ENCODE data around the gene LAS1L.
"Not testable (repeated sequence)": the region's sequence is repeated elsewhere in the genome, so short reads cannot be mapped to it uniquely, and the experiment has no call there.

LAS1L gene

DNA sequence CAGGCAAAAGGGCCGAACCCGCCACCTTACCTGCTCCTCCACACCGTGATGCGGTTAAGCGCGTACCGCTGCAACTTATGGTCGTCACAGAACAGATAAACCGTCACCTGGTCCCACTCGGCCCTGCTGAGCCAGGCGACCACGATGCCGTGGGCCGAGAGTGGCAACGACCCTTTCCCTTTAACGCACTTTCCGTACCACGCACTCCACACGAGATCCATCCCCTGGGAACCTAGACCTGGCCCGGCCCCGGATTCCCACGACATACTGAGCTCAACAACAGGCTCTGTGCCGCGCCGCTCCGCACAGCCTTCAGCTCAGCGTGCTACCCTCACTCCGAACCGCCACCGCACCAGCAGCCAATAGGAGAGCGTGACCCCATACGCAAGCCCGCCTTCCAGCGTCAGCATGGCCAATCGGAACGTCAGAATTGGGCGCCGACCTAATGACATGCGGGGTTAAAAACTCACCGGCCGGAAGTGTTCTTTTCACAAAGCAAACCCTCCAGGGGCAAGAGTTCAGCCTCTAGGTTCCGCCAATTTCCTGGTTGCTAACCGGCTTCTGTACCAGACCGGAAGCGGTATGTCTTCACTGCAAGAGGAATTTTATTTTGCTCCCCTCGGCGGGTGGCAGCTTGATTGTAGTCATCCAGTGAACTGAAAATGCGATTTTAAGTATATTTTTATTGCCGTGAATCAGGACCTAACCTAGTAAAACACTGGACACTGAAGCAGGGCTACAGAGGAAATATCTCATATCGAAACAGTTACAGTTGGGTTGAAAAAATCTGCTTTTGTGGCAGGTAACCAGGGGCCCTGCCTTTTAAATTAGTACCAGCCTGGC is at the start of gene LAS1L:
Gene LAS1L, minus strand, starts transcription at position 338 of the 843 bp plus-strand sequence. Its CDS starts 72 bp downstream, at position 266.
- peak; percentile 76 for DNase-seq (ENCODE audit: low read depth in 2 of 2)

DNA sequence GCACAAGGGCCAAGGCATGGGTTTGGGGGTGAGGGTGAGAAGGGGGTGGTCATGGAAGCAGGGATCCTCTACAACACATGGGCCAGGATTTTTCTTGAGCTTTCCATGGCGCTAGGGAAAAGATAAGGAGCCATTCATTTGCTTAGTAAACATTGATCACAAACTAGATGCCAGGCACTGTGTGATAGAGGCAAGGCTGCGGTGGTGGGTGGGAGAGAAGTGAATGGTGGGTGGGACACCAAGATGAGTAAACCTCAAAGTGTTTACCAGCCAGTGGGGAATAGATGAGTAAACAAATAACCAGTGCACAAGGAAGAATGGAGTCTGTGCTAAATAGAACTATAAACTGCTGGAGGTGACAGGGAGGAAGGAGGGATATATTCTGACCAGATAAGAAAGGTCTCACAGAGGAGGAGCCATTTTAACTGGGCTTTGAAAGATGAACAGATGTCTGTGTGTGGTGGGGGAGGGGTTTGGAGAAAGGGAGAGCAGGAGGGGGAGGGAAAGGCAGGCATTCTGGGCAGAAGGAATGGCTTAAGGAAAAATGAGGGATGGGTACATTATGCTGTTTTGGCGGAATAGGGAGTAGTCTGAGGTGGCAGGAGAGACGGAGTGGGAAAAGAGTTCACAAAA is 48.0 kb upstream of the LAS1L start:
- no peak for DNase-seq (ENCODE audit: low read depth in 2 of 2)

DNA sequence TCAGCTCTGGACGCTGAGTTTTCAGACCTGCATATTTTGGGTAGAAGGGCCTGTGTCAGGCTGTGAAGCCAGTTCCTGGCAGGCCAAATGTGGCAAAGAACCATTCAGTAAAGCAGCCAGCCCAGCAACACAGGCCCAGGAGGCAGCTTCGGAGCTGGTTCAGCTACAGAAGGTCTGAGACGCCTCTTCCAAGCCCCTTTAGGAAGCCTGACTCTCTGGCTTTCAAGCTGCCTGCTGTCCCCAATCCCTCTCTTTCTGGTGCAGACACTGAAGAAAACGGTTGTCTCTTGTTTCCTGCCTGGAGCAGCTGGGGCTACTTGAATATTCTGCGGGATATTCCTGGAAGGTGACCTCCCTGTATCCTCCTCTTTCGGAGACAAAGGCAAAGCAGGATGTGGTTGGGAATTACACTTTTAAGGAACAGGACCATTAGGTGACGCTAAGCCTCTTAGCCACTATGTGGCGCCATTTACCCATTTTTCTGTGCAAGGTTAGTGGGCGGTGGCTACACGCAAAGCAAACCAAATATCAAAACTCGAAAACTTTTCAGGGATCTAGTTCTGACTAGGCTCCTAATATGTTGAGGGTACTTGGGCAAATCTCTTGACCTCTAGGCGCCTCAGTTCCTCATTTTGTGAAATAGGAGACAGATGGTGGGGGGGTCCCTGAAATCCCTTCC is 47.2 kb upstream of the LAS1L start:
- peak; percentile 19 to 42 for DNase-seq (ENCODE audit: low read depth in 2 of 2)

DNA sequence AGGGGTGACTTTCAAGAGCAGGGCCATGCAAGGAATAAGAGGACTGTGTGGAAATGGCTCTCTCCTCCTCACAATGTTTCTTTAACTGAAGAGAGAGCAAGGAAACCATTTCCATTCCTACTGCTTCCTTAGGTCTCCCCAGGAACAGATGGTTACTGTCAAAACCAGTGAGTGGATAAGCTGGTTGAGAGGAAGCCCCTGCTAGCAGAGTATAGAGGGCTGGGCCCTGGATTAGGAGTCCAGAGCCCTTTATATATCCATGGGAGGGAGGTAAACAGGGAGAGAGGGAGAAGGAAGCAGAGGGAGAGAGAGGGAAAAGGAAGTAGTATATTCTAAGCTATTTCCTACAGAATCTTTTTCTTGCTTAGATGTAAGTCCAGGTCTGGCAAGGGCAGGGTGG is 43.8 kb upstream of the LAS1L start:
- no peak for DNase-seq (ENCODE audit: low read depth in 2 of 2)

DNA sequence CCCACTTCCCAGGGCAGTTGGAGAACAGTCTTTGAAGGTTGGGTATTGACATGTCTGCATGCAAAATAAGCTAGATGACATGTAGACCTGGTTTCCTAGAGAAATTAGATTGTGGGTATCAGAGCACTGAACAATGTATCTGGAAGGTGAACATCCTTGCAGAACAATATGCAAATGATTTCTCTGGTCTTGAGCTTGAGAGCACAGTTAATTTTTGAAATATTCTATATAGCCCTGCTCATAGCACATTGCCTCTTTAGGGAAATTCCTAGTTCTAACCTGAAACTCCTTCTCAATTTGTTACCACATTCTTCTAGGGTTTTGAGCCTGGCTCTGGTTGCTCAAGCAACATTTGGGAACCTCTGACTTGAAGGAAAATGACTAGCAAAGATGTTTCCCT is 41.6 kb upstream of the LAS1L start:
- no peak for DNase-seq (ENCODE audit: low read depth in 2 of 2)

DNA sequence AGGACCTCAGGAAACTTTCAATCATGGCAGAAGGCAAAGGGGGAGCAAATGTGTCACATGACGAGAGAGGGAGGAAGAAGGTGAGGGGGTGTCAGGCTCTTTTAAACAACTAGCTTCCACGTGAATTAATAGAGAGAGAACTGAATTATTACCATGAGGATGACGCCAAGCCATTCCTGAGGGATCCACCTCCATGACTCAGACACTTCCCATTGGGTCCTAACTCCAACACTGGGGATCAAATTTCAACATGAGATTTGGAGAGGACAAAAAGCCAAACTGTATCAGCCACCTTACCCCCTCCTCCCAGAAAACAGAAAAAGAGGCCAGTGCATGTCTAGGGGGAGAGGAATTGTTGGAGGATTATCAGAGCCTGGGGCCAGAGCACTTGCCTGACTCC is 40.4 kb upstream of the LAS1L start:
- no peak for DNase-seq (ENCODE audit: low read depth in 2 of 2)

DNA sequence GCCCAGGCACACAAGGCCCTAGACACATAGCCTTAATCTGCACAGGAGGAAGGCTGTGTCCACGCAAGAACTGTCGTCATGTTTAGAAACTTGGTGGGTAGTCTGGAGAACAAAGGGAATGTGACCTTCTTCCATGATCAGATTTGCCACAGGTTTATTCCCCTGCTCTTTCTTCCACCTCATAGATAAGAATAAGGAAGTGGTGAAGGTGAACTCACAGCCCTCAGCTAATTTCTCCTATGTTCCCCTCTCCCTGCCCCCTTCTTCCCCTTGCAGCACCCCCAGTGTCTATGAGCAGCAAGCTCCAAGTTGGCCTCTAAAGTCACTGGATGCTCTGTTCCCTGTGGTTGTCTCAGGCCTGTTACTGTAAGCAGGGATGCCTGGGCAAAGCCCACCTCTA is 39.8 kb upstream of the LAS1L start:
- no peak for DNase-seq (ENCODE audit: low read depth in 2 of 2)

DNA sequence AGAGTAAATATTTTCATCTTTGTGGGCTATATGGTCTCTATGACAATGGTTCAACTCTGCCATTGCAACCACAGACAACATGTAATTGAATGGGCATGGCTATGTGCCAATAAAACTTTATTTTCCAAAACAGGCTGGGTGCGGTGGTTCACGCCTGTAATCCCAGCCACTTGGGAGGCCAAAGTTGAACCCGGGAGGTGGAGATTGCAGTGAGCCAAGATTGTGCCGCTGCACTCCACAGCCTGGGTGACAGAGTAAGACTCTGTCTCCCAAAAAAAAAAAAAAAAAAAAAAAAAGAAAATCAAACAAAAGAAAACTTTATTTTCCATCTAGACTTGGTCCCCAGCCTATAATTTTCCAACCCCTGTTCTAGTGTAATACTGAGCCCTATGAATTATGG is 38.4 kb upstream of the LAS1L start:
- DNase-seq (ENCODE audit: low read depth in 2 of 2), result no peak

DNA sequence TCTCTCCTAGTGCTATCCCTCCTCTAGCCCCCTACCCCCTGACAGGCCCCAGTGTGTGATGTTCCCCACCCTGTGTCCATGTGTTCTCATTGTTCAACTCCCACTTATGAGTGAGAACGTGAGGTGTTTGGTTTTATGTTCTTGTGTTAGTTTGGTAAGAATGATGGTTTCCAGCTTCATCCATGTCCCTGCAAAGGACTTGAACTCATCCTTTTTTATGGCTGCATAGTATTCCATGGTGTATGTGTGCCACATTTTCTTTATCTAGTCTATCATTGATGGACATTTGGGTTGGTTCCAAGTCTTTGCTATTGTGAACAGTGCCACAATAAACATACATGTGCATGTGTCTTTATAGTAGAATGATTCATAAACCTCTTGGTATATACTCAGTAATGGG is 28.3 kb upstream of the LAS1L start:
- not testable (repeated sequence) for DNase-seq (ENCODE audit: low read depth in 2 of 2)

DNA sequence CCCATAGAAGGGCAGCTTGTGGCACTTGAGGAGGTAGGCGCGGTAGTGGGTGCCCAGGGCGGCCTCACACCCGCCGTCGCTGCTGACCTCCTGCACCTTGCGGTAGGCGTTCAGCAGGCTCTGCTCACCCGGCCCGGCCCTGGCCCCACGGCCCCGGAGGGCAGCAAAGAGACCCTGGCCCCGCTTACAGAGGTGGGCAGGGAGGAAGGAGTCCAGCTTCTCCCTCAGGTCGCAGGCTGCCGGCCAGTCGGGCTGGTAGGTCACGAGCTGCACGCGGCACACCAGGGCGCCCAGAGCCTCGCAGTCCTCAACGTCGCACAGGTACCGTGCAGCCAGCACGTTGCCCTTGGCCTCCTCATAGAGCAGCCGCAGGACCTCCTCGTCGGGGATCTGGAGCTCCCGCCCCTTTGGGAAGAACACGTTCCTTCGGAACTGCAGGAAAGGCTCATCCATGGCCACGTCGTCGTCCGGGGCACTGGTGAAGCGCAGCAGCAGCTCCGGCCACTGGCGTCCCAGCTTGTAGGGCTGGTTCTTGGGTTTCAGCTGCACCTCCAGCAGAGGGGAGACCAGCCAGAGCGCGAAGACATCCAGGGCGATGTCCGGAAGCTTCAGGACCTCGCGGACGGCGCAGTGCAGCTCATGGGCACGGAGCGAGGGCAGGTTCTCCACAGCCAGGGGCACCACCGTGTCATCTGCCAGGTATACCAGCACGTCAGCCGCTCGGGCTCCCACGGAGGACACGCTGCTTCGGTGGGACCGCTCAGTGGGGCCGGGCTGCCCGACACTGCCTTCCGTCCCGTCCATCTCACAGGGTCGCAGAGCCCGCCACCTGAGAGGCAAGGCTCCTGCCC is 17.1 kb upstream of the LAS1L start:
- DNase-seq (ENCODE audit: low read depth in 2 of 2), result no peak

DNA sequence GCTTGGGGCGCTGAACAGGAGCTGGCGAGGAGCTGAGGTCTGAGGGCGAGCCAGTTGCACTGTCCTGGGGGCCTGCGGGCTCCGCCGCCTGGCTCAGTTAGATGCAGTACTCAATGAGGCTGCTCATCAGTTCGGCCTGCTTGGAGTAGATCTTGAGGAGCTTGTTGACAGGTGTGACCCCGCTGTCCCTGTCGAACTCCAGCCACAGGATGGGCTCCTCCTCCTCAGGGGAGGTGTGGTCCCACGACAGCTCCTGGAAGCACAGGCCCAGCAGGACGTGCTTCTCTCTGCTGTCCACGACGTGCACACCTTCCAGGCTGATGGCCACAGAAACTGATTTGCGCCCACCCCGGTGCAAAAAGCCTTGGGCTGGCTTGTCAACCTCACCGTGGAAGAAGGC is 16.5 kb upstream of the LAS1L start:
- no peak for DNase-seq (ENCODE audit: low read depth in 2 of 2)

DNA sequence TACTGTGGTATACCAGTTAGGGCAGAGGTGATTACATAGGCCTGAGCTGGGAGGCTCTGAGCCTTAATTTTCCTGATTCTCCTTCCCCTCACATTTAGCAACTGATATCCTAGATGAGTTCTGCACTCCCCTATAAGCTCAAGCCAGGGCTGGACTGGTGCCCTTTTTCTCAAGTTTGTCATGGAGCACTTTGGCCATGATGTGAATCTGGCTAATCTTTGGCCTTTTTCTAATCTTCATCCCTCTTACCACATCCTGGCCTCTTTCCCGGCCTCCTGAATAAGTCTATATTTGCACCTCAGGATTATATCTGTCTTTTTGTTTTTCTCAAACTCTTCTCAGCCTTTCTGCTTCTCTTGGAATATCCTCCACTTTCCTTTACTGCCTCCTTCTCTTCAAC is 10.9 kb upstream of the LAS1L start:
- no peak for DNase-seq (ENCODE audit: low read depth in 2 of 2)

DNA sequence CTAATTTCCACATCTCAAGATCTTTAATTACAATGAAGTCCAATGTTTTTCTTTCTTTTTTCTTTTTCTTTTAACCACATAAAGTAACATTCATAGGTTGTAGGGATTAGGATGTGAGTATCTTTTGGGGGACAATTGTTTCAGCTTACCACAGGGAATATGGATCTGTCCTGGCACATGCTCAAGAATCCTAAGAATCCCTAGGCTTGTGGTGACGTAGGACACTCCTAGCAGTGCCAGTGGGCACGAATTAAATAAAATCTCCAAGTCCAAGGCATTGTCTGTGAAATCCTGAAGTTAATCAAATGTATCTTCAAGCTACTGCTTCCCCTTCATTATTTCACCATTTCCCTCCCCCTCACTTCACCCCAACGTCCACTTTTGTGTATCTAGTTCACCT is 2.6 kb upstream of the LAS1L start:
- DNase-seq (ENCODE audit: low read depth in 2 of 2), result no peak

DNA sequence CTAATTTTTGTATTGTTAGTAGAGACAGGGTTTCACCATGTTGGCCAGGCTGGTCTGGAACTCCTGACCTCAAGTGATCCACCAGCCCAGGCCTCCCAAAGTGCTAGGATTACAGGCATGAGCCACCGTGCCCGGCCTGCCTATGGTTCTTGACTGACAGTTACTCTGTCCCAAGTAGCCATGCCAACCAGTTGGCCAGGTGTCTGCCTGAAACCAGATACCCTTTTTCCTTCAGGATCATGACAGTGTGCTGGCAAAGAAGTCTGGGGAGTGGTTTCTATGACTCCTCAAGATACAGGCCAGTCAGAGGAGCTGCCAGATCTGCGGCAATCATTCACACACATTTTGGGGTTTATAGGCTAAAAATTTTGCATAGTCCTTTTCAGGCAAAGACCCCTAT is 1.7 kb upstream of the LAS1L start:
- no peak for DNase-seq (ENCODE audit: low read depth in 2 of 2)

DNA sequence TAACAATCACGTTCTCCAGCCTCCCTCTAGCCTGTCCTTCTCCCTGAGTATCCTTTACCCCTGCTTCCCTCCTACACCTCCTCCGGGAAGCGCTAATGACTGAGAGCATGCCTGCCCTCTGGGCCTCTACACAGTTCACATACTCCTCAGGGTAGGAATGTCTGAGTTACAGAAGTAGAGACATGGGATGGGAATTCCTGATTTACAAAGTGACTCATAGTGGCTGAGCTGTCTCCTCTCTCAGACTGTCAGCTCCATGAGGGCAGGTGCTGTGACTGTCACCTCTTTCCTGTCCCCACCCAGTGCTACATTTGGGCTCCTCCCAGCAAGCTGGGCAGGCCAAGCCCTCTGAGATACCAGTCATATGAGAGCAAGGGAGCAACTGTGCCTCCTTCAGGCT is 2.6 kb downstream of the LAS1L start:
- DNase-seq (ENCODE audit: low read depth in 2 of 2), result no peak

DNA sequence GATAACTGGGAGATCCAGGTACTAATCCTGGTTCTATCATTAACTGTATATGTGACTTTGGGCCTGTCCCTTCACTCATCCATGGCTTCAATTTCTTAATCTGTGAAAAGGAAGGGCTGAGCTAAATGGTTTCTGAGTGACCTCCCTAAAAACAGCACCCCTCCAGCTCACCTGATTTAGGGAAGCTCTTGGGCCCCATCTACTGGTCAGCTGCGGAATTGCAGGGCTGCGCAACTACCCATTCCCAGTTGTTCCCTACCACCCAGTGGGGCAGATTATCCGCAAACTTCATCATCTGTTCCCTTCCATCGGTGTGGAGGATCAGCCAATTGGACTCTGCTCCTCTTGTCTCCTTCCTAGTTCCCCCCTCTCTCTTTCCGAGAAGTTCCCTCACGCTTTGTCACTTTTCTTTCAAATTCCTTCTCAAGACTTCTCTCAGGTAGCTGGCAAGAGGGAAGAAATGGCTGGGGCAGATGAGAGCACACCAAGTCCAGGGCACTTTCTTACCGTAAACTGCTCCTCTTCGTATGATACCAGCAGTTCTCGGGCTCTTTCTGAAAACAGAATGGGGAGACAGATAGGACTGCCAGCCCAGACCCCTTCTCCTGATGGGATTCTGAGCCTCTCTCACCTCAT is 5.8 kb downstream of the LAS1L start:
- peak; percentile 31 to 57 for DNase-seq (ENCODE audit: low read depth in 2 of 2)

DNA sequence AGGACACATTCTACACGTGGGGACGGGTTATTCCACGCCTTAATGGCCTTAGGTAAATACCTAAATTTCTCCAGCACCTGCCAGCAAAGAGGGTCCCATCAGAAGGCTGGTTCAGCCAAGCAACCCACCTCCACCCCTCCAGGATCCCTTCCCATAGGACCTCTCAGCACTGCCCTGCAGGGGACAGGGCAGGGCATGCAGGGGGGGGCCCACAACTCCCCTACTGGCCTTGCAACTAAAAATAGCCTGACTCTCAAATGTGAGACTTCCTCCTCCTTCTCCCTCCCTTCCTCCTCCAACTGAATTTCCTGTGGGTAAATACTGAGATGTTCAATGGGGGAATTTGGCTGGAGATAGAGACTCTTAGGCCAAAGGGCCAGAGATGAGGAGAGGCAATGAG is 6.3 kb downstream of the LAS1L start:
- no peak for DNase-seq (ENCODE audit: low read depth in 2 of 2)

DNA sequence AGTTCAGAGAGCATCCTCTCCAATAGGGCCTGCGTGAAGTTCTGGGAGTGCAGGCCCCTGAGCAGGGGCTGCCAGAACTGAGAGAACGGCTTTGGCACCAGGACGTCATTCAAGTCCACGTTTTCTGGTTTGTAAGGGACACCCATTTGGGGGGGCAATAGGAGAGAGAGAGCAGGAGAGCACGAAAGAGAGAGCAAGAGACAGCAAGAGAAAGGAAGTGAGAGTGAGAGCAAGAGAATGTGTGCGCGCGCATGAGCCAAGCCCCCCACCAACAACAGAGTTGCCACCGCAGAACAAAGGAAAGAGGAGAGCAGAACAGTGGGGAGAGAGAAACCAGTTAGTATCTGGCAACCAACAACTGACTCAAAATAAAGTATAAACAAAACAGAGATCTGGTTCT is 10.4 kb downstream of the LAS1L start:
- no peak for DNase-seq (ENCODE audit: low read depth in 2 of 2)

DNA sequence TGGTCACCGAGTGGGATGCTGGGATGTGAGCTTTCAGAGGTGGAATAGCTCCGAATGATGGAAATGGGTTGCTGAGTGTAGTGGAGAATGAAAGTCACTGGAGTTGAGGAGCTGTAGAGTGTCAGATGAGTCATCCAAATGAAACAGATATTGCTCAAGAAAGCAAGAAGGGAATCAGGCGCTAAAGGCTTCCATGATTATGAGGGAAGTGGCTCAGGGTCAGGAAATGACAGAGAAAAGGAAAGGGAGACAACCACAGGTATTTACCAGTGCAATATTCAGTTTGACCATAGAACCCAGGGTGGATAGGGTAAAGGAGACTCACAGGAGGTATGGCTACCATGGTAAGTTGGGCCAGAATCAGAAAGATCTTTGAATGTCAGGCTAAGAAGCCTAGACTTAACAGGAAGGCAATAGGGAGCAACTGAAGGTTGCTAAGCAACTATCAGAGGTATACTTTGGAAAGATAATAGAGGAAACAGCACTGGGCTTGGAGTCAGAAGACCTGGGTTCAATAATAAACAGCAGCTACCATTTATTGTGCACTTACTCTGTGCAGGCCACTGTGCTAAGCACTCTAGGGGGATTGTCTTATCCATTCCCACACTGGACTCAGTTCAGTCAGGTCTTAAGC is 11.7 kb downstream of the LAS1L start:
- no peak for DNase-seq (ENCODE audit: low read depth in 2 of 2)

DNA sequence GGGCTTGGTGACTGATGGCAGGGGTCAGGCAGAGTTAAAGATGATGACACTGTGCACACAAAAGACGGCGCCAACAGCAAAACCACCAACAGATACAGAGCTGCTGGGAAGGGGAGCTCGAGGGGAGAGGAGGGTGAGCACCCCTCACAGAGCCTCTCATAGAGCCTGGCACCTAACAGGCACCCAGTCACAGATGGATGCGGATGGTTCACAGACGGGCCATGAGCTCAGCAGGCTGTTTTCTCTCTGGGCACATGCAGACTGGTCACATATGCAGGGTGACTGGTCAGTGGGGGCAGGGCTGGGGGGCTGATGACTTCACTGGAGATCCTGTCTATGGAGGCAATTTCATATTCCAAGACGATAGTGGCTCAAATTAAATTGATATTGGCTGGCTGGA is 15.1 kb downstream of the LAS1L start:
- not testable (repeated sequence) for DNase-seq (ENCODE audit: low read depth in 2 of 2)

DNA sequence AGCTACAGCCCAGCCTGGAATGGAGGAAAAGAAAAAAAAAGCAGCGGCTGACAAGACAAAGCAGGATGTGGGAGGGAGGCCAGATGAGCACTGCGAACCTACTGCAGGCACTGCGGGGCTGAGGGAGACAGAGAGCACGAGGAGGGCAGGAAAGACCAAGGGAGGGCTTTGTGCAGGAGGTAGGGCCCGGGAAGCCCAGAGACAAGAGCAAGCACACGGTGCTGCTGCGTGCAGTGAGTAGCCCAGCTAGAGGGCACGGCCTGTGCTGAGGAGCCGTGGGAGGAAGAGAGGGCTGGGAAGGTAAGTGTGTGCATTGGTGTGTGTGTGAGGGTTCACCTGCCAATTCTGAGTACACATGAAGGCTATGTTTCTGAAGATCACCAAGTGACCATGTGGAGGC is 15.6 kb downstream of the LAS1L start:
- not testable (repeated sequence) for DNase-seq (ENCODE audit: low read depth in 2 of 2)
